Measurements from ENCODE around the gene AP2A2.

DNA sequence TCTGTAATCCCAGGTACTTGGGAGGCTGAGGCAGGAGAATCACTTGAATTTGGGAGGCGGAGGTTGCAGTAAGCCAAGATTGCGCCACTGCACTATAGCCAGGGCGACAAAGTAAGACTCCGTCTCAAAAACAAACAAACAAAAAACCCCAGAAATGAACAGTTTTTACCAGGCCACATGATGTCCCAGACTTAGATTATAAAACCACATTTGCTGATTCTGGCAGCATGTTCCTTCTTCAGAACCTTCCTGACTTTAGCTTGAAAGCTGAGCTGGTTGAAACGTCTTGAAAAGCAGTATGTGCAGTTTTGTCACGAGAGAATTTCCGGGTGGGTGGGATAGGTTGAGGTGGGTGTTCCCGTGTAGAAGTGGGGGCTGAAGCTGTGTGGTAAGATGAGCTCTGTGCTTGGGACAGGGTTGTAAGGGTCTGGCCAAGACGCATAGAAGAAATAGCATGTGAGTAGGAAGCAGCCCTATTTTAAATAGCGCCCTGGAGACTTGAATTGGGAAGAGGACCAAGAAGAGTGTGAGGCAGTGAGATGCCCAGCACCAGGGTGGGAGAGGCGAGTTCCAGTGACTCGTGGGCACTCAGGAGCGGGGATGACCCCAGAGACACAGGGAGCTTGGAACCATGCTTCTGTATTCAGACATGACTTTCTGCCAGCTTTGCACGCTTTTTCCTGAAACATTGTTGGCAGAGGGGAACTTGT, 7.6 kb downstream of the AP2A2 start:
- TF ChIP-seq CTCF (IDR thresholded peaks at IDR 0.05): no peak
- no peak for TF ChIP-seq SIN3A (IDR thresholded peaks at IDR 0.05; ENCODE audit: borderline replicate concordance, insufficient read depth, low read depth, low read length)
- TF ChIP-seq REST (IDR thresholded peaks at IDR 0.05; ENCODE audit: insufficient read depth in 1 of 2, low read depth in 2 of 2, low read length in 1 of 2): no peak
- no peak for TF ChIP-seq POLR2AphosphoS5 (IDR thresholded peaks at IDR 0.05; ENCODE audit: low read depth, low read length)
